Skin epidermis (tissue), 12 donors: ENCODE measurements around the gene KCNK4.
"Not testable (repeated sequence)": the region's sequence is repeated elsewhere in the genome, so short reads cannot be mapped to it uniquely, and the experiment has no call there.

ENCODE experiments used
- H3K27ac ChIP-seq, 21 experiments: fragments of 200-600 bp; sonication (generic) in 11 of 21; one replicate each; pipeline ENCODE4 v1.5.0; 2020; ENCODE audit warnings: mild to moderate bottlenecking in 3 of 21, inconsistent platforms in 2 of 21, moderate library complexity in 2 of 21
- H3K4me3 ChIP-seq, 7 experiments: fragments of 200-600 bp; sonication (generic) in 2 of 7; one replicate each; pipeline ENCODE4 v1.5.0; 2020; ENCODE audit warnings: inconsistent platforms in 2 of 7, mild to moderate bottlenecking in 2 of 7, moderate library complexity in 1 of 7

Gene KCNK4

GRCh38 chr11:64303109-64304031 lies 12.3 kb downstream of the KCNK4 start:
- Histone ChIP-seq H3K27ac (peak overlapping the region in 18 of 21 experiments; percentile 11 to 98 (median 90)), H3K4me3 (peak overlapping the region in 2 of 7 experiments; percentile 75 to 80)

DNA sequence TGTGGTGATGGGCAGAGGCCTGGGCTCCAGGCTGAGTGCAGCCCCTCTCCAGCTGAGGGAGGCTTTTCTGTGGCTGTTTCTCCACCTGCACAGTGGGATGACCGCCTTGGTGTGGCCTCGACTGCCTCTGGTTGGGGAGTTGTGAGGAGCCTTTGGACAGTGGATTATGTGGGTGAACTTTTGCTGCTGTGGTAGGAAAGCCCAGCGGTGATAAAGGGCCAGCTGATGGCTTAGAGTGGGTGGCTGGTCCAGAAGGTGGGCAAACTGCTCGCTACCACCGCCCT lies 12.9 kb downstream of the KCNK4 start:
- peak overlapping the region in 19 of 21 experiments; percentile 11 to 98 (median 90) for H3K27ac ChIP-seq
- peak overlapping the region in 5 of 7 experiments; percentile 66 to 80 (median 75) for H3K4me3 ChIP-seq

DNA sequence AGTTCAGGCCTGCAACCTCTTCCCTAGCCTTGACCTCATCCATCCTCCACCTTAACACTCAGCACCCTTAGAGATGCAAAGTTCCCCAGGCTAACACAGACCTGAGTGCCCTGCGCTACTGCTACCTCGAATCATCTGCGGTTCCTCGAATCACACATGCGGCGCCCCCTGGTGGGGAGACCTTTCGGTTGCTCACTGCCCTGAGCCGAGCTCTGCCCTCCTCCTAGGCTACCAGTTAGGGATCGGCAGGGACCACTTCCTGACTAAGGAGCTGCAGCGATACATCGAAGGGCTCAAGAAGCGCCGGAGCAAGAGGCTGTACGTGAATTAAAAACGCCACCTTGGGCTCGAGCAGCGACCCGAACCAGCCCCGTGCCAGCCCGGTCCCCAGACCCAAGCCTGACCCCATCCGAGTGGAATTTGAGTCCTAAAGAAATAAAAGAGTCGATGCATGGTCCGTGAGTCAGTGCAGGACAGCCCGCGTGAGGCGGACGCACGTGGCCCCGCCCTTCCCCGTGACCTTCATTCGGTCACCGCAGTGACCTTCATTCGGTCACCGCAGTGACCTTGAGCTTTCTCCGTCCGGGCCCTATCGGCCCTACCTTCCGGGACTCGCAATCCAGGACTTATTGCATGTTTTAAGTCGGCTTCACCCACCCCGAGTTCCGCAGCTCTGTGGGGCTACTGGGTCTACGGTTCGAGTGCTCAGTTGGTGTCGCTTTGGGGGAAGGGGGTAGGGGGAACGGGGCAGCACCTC lies 13.4 kb downstream of the KCNK4 start:
- Histone ChIP-seq H3K27ac (peak overlapping the region; percentile 43 to 98 (median 89)), H3K4me3 (peak overlapping the region; percentile 63 to 80 (median 75))

GRCh38 chr11:64305075-64305690 lies 14.1 kb downstream of the KCNK4 start, which contains the start of gene ESRRA:
TSS of gene ESRRA (plus strand) at chr11:64305524. CDS start at chr11:64307180, 1,656 bp downstream.
- Histone ChIP-seq H3K4me3 (peak within 1 kb of the TSS; percentile 63 to 80 (median 75)), H3K27ac (peak within 1 kb of the TSS; percentile 56 to 98 (median 91))

- H3K27ac ChIP-seq = peak overlapping the region; percentile 56 to 95 (median 89)
- peak overlapping the region; percentile 63 to 80 (median 75) for H3K4me3 ChIP-seq
Measured at GRCh38 chr11:64305691-64306562, 14.8 kb downstream of the KCNK4 start.

DNA sequence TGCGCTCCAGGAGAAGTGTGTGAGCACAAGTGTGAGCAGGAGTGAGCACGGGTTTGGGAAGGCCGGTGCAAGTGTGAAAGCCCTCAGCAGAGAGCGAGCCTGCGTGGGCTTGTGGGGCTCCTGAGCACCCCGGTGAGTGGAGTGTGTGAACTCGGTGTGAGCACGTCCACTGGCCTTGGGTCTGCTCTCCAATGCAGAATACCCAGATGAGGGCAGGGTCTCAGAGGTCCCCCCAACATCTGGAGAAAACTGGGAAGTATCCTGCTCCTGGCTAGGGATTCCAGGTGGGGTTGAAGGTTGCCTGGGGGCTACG lies 15.4 kb downstream of the KCNK4 start:
- peak overlapping the region; percentile 63 to 80 (median 75) for H3K4me3 ChIP-seq
- peak overlapping the region in 20 of 21 experiments; percentile 82 to 95 (median 89) for H3K27ac ChIP-seq

DNA sequence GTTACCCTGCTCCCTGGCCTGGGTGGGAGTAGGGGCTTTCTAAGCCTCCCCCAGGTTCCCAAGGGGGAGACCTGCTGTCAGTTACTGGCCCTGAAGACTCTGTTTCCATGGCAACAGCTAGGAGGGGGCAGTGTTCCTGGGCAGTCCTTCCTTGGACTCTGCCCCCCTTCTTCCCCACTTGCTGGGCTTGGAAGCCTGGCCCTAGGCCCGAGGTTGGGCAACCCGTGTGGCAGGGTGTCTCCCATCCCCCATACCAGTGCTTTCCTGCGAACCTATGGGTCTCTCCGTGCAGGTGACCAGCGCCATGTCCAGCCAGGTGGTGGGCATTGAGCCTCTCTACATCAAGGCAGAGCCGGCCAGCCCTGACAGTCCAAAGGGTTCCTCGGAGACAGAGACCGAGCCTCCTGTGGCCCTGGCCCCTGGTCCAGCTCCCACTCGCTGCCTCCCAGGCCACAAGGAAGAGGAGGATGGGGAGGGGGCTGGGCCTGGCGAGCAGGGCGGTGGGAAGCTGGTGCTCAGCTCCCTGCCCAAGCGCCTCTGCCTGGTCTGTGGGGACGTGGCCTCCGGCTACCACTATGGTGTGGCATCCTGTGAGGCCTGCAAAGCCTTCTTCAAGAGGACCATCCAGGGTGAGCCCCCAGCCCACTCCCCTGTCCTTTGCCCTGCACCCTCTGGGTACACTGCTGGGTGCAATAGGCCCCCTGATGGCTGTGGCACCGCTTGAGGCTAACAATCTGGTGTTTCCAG lies 15.9 kb downstream of the KCNK4 start:
- H3K27ac ChIP-seq = peak overlapping the region in 17 of 21 experiments; percentile 12 to 95 (median 90)
- peak overlapping the region; percentile 63 to 80 (median 75) for H3K4me3 ChIP-seq

DNA sequence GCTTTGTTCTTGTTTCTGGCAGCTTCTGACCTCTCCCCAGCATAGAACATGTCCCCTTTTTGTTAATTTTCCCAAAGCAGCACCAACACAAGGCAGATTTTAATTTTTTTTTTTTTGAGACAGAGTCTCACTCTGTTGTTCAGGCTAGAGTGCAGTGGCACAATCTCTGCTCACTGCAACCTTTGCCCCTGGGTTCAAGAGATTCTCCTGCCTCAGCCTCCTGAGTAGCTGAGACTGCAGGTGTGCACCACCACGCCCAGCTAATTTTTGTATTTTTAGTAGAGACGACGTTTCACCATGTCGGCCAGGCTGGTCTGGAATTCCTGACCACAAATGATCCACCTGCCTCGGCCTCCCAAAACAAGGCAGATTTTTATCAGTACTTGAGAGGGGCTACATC lies 16.7 kb downstream of the KCNK4 start:
- H3K4me3 ChIP-seq = not testable (repeated sequence)
- peak overlapping the region in 4 of 21 experiments; percentile 15 to 92 (median 68) for H3K27ac ChIP-seq

- Histone ChIP-seq H3K4me3 (no peak overlapping the region), H3K27ac (peak overlapping the region in 15 of 21 experiments; percentile 9 to 82 (median 64))
Measured at GRCh38 chr11:64312947-64313346, 21.8 kb downstream of the KCNK4 start.

DNA sequence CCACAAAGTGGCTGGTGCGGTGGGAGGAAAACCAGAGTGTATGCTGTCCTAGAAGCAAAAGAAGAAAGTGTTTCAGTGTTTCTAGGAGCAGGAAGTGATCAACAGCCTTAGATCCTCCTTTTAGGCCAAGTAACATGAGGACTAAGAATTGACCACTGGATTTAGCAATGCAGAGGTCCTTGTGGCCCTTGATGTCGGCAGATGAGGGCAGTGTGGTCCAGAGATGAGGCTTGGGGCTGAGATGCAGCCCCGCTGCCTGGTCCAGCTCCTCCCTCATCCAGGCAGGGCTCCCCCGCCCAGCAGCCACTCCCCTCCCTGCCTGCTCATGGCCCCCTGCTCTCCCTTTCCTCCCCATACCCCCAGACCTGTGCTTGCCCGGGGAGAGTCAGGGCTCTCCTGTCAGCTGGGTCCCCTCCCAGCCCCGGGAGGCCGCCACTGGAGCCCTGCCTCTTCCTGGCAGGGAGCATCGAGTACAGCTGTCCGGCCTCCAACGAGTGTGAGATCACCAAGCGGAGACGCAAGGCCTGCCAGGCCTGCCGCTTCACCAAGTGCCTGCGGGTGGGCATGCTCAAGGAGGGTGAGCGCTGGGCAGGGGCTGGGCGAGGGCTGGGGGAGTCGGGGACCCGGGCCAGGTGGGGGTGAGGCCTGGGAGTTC lies 22.5 kb downstream of the KCNK4 start:
- H3K27ac ChIP-seq = peak overlapping the region in 16 of 21 experiments; percentile 9 to 82 (median 64)
- no peak overlapping the region for H3K4me3 ChIP-seq

GRCh38 chr11:64314146-64314804 lies 23.2 kb downstream of the KCNK4 start:
- H3K4me3 ChIP-seq = no peak overlapping the region
- peak overlapping the region in 14 of 21 experiments; percentile 11 to 82 (median 65) for H3K27ac ChIP-seq

- Histone ChIP-seq H3K27ac (peak overlapping the region in 6 of 21 experiments; percentile 11 to 78 (median 64)), H3K4me3 (no peak overlapping the region)
Measured at GRCh38 chr11:64314805-64315561, 23.9 kb downstream of the KCNK4 start.

DNA sequence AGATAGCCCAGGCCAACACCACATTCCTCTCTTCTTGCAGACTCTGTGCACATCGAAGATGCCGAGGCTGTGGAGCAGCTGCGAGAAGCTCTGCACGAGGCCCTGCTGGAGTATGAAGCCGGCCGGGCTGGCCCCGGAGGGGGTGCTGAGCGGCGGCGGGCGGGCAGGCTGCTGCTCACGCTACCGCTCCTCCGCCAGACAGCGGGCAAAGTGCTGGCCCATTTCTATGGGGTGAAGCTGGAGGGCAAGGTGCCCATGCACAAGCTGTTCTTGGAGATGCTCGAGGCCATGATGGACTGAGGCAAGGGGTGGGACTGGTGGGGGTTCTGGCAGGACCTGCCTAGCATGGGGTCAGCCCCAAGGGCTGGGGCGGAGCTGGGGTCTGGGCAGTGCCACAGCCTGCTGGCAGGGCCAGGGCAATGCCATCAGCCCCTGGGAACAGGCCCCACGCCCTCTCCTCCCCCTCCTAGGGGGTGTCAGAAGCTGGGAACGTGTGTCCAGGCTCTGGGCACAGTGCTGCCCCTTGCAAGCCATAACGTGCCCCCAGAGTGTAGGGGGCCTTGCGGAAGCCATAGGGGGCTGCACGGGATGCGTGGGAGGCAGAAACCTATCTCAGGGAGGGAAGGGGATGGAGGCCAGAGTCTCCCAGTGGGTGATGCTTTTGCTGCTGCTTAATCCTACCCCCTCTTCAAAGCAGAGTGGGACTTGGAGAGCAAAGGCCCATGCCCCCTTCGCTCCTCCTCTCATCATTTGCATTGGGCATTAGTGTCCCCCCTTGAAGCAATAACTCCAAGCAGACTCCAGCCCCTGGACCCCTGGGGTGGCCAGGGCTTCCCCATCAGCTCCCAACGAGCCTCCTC lies 24.8 kb downstream of the KCNK4 start:
- peak overlapping the region in 2 of 7 experiments; percentile 64 to 68 for H3K4me3 ChIP-seq

DNA sequence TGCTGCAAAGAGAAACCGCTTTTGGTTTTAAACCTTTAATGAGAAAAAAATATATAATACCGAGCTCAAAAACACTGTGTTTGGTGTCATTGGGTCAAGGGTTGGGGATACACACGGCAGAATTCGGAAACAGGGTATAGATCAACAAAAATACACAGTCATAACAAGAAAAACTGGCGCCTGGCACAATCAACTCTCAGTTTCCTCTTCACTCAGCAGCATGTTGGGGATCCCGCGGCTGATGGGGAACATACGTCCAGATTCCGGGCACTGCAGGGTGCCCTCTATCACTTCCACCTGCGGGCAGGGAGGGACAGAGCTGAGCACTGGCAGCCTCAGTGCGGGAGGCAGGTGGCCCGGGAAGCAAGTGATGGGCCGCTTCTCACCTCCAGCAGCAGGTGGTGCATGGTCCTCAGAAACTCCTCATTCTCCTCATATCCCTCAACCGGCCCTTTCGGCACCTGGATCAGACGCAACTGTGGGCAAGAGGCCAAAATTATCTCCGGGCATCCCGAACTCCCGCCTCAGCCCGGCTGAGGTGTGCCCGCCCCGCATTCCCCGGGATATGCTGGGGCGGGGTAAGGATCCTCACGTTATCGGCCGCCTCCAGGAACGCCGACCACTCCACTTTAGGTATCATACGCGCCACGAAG lies 25.7 kb downstream of the KCNK4 start:
- H3K4me3 ChIP-seq = peak overlapping the region; percentile 51 to 87 (median 68)
- H3K27ac ChIP-seq = peak overlapping the region; percentile 57 to 98 (median 92)

More for the DNA sequence above, 24.8 kb downstream of the KCNK4 start:
- peak overlapping the region in 9 of 21 experiments; percentile 87 to 97 (median 93) for H3K27ac ChIP-seq
